HG02885 (cell line): Measurements from ENCODE around the gene PNMT.

Experiments used
- ATAC-seq: cut with Tn5 transposase; IDR thresholded peaks from one replicate; pipeline ENCODE4 v1.9.1; 2021; ENCODE audit warnings: mild to moderate bottlenecking; ENCODE audit not compliant: unreplicated experiment, poor library complexity

The PNMT gene

GRCh38 chr17:39667945-39668924 lies at the start of gene PNMT:
PNMT (plus strand) TSS chr17:39668453; CDS start chr17:39668476, 23 bp downstream.
- no peak for ATAC-seq

- ATAC-seq = no peak
These were observed 49.1 kb upstream of the PNMT start for GRCh38 chr17:39618956-39619785.

GRCh38 chr17:39619786-39620101 lies 48.5 kb upstream of the PNMT start:
- ATAC-seq = no peak

GRCh38 chr17:39621523-39622379 lies 46.5 kb upstream of the PNMT start:
- ATAC-seq = peak; percentile 66

- ATAC-seq = peak; percentile 20
These were observed 45.8 kb upstream of the PNMT start for GRCh38 chr17:39622380-39623006.

- ATAC-seq = no peak
These were observed 44.8 kb upstream of the PNMT start for GRCh38 chr17:39623356-39623950.

GRCh38 chr17:39624313-39624712 lies 43.9 kb upstream of the PNMT start:
- ATAC-seq = no peak

- ATAC-seq = no peak
These were observed 43.0 kb upstream of the PNMT start for GRCh38 chr17:39625198-39625785.

- no peak for ATAC-seq
These were observed 41.8 kb upstream of the PNMT start, which contains the start of gene PPP1R1B for GRCh38 chr17:39626171-39627046. PPP1R1B (plus strand) TSS chr17:39626952; CDS start chr17:39627393, 441 bp downstream.

GRCh38 chr17:39627047-39627711 lies 41.1 kb upstream of the PNMT start:
- ATAC-seq = no peak

- ATAC-seq = no peak
These were observed 40.3 kb upstream of the PNMT start for GRCh38 chr17:39627712-39628516.

GRCh38 chr17:39628655-39629493 lies 39.4 kb upstream of the PNMT start:
- ATAC-seq = no peak

- no peak for ATAC-seq
These were observed 38.8 kb upstream of the PNMT start for GRCh38 chr17:39629494-39629880.

- ATAC-seq = no peak
These were observed 38.4 kb upstream of the PNMT start for GRCh38 chr17:39629898-39630297.

GRCh38 chr17:39631403-39631802 lies 36.9 kb upstream of the PNMT start:
- ATAC-seq = no peak
